ENCODE results near the gene MUC15. TPM values are rescaled to one million over a fixed set of nuclear protein-coding genes. Genes with fewer than 3 reads are reported as not detected.

The MUC15 gene
- total RNA-seq, 2 experiments from 2014 or later, result not detected

- ATAC-seq, result no peak
- Mint-ChIP-seq H3K4me3 (no peak overlapping the region), H3K27me3 (no peaks in the 10 kb centered on the region), H3K36me3 (ENCODE audit: low read depth) (no peaks in the 10 kb centered on the region), H3K27ac (no peak overlapping the region), H3K9me3 (peaks cover 3% of the 10 kb centered on the region), H3K4me1 (ENCODE audit: low read depth) (no peaks in the 10 kb centered on the region)
- intact Hi-C loops (cut with micrococcal nuclease), result no loop called here
- CTCF ChIA-PET, result interaction anchor here (0.9 kb wide), 1 partner anchor 40 kb away, joined by 3 read pairs; no protein-coding TSS in a partner anchor
- TF ChIP-seq CTCF (IDR thresholded peaks at IDR 0.05), result no peak
- POLR2A ChIA-PET, result no interaction called here
- no peak for DNase-seq
Observed at GRCh38 chr11:26613759-26614158, 41.7 kb upstream of the MUC15 start.

GRCh38 chr11:26608507-26609146, 36.6 kb upstream of the MUC15 start:
- intact Hi-C loops (cut with micrococcal nuclease), result no loop called here
- no peak for TF ChIP-seq CTCF (IDR thresholded peaks at IDR 0.05)
- H3K27me3 Mint-ChIP-seq, result no peaks in the 10 kb centered on the region
- ChIA-PET POLR2A (no interaction called here), CTCF (no interaction called here)
- H3K4me3 Mint-ChIP-seq, result no peak overlapping the region
- no peaks in the 10 kb centered on the region for H3K36me3 Mint-ChIP-seq (ENCODE audit: low read depth)
- no peak overlapping the region for H3K27ac Mint-ChIP-seq
- peaks cover 16% of the 10 kb centered on the region for H3K9me3 Mint-ChIP-seq
- no peaks in the 10 kb centered on the region for H3K4me1 Mint-ChIP-seq (ENCODE audit: low read depth)
- DNase-seq, result no peak
- ATAC-seq, result no peak

GRCh38 chr11:26607725-26608506, 35.9 kb upstream of the MUC15 start:
- DNase-seq (no peak), ATAC-seq (no peak)
- Mint-ChIP-seq H3K27me3 (no peaks in the 10 kb centered on the region), H3K4me1 (ENCODE audit: low read depth) (no peaks in the 10 kb centered on the region), H3K27ac (no peak overlapping the region), H3K36me3 (ENCODE audit: low read depth) (no peaks in the 10 kb centered on the region), H3K9me3 (peaks cover 16% of the 10 kb centered on the region), H3K4me3 (no peak overlapping the region)
- ChIA-PET POLR2A (no interaction called here), CTCF (no interaction called here)
- no peak for TF ChIP-seq CTCF (IDR thresholded peaks at IDR 0.05)
- intact Hi-C loops (cut with micrococcal nuclease), result no loop called here

GRCh38 chr11:26599876-26600434, 27.9 kb upstream of the MUC15 start:
- no peak for TF ChIP-seq CTCF (IDR thresholded peaks at IDR 0.05)
- H3K27ac Mint-ChIP-seq, result no peak overlapping the region
- no peak overlapping the region for H3K4me3 Mint-ChIP-seq
- no peaks in the 10 kb centered on the region for H3K27me3 Mint-ChIP-seq
- H3K4me1 Mint-ChIP-seq (ENCODE audit: low read depth), result no peaks in the 10 kb centered on the region
- peaks cover 11% of the 10 kb centered on the region for H3K9me3 Mint-ChIP-seq
- ATAC-seq (no peak), DNase-seq (no peak)
- no peaks in the 10 kb centered on the region for H3K36me3 Mint-ChIP-seq (ENCODE audit: low read depth)
- CTCF ChIA-PET, result no interaction called here
- POLR2A ChIA-PET, result no interaction called here
- intact Hi-C loops (cut with micrococcal nuclease), result no loop called here

GRCh38 chr11:26599425-26599824, 27.4 kb upstream of the MUC15 start:
- intact Hi-C loops (cut with micrococcal nuclease), result no loop called here
- CTCF ChIA-PET, result no interaction called here
- no peak for TF ChIP-seq CTCF (IDR thresholded peaks at IDR 0.05)
- Mint-ChIP-seq H3K36me3 (ENCODE audit: low read depth) (no peaks in the 10 kb centered on the region), H3K27me3 (no peaks in the 10 kb centered on the region), H3K27ac (no peak overlapping the region), H3K4me1 (ENCODE audit: low read depth) (no peaks in the 10 kb centered on the region), H3K4me3 (no peak overlapping the region), H3K9me3 (peaks cover 7% of the 10 kb centered on the region)
- POLR2A ChIA-PET, result no interaction called here
- DNase-seq (no peak), ATAC-seq (no peak)

All from activated CD8-positive, alpha-beta T cell treated with anti-CD3 and anti-CD28 coated beads for 36 hours (primary cell).